Loucy (cell line): ENCODE measurements around the gene SPOCK1.

Experiments used
- CTCF ChIP-seq: fragments of 200-600 bp; sonication (generic); conservative IDR thresholded peaks from 2 replicates; pipeline ENCODE4 v1.5.1; 2014; ENCODE audit warnings: mild to moderate bottlenecking, antibody characterized with exemption, low read length
- EZH2phosphoT487 ChIP-seq: fragments of 200-600 bp; IDR thresholded peaks from 2 replicates; pipeline ENCODE4 v1.6.1; 2018; ENCODE audit warnings: antibody characterized with exemption, mild to moderate bottlenecking, moderate library complexity, borderline replicate concordance

- TF ChIP-seq EZH2phosphoT487 (no peak), CTCF (no peak)
These were observed 362.0 kb downstream of the SPOCK1 start for GRCh38 chr5:137136991-137137632.
